ENCODE measurements around the gene ADCY1. TPM values are rescaled to one million over a fixed set of nuclear protein-coding genes. Genes with fewer than 3 reads are reported as not detected.
A peak's percentile ranks its signal among the peaks of the same experiment; 100 is the strongest.
"Not testable (repeated sequence)": the region's sequence is repeated elsewhere in the genome, so short reads cannot be mapped to it uniquely, and the experiment has no call there.

The ADCY1 gene
- total RNA-seq, 1 donor from 2014 or later = 5.0 TPM

GRCh38 chr7:45751352-45751751, 177.2 kb downstream of the ADCY1 start:
- ATAC-seq (ENCODE audit: poor library complexity); intact Hi-C loops (cut with DNase I): not testable (repeated sequence)

GRCh38 chr7:45756333-45756732, 182.2 kb downstream of the ADCY1 start:
- DNase-seq; intact Hi-C loops (cut with DNase I); ATAC-seq (ENCODE audit: poor library complexity): not testable (repeated sequence)

More at GRCh38 chr7:45751352-45751751, 177.2 kb downstream of the ADCY1 start:
- not testable (repeated sequence) for DNase-seq

GRCh38 chr7:45756757-45757156, 182.6 kb downstream of the ADCY1 start:
- ATAC-seq (ENCODE audit: poor library complexity); DNase-seq; intact Hi-C loops (cut with DNase I): not testable (repeated sequence)

- DNase-seq; intact Hi-C loops (cut with DNase I); ATAC-seq (ENCODE audit: poor library complexity): not testable (repeated sequence)
These were observed 185.3 kb downstream of the ADCY1 start for GRCh38 chr7:45759464-45759863.

- DNase-seq; intact Hi-C loops (cut with DNase I): not testable (repeated sequence)
- peak; percentile 66 for ATAC-seq (ENCODE audit: poor library complexity)
These were observed 187.5 kb downstream of the ADCY1 start for GRCh38 chr7:45761545-45762205.

GRCh38 chr7:45762225-45762994, 188.2 kb downstream of the ADCY1 start:
- DNase-seq; ATAC-seq (ENCODE audit: poor library complexity); intact Hi-C loops (cut with DNase I): not testable (repeated sequence)

GRCh38 chr7:45768516-45769394, 194.6 kb downstream of the ADCY1 start:
- DNase-seq (peak; percentile 100), ATAC-seq (ENCODE audit: poor library complexity) (peak; percentile 100)
- intact Hi-C loops (cut with DNase I) = not testable (repeated sequence)

GRCh38 chr7:45769626-45770025, 195.5 kb downstream of the ADCY1 start:
- intact Hi-C loops (cut with DNase I); ATAC-seq (ENCODE audit: poor library complexity); DNase-seq: not testable (repeated sequence)

All from Right ventricle myocardium superior (tissue), 1 donor.